ENCODE measurements around the gene MEN1.

The MEN1 gene

DNA sequence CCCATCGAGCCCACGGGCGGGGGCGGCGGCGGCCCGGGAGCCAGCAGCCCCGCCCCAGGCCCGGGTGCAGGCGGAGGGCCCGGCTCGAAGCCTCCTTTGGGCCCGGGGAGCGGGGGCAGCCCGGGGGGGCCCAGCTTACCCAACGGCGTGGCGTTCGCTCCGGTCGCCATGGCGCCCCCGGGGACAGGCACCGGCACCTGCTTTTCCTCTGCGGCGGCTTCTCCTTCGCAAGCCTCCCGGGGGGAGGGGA lies 32.2 kb downstream of the MEN1 start:
- no peak for DNase-seq

DNA sequence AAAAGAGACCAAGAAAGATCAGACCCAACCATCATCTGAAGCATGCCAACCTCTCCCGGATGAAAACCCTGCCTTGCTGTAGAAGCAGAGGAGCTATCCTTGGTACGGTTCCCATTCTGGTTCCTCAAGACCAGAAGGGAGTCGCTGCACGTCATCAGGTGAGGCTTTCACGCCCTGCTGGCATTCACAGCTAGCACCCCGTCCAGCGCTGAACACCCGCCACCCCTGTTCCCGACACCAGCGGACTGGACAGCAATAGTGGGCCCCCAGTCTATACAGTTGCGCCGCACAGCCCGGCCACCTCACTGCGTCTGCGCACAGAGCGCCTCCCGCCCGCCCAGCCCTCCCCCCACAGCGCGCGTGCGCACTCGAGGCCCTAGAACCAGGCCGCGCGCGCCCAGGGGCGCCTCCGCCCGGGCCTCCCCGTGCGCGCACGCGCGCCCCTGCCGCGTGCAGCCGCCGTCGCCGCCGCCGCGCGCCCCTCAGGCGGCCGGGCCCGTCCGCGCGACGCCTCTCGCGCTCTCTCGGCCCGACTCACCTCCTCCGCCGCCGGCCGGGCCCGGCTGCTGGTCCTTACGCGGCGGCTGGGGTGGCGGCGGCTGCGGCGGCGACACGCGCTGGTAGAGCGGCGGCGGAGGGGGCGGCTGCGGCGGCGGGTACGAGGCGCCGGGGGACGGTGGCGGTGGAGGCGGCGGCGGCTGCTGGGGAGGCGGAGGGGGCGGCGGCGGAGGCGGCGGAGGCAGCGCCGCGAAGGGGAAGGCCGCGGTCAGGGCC lies 32.7 kb downstream of the MEN1 start:
- peak; percentile 94 for DNase-seq

DNA sequence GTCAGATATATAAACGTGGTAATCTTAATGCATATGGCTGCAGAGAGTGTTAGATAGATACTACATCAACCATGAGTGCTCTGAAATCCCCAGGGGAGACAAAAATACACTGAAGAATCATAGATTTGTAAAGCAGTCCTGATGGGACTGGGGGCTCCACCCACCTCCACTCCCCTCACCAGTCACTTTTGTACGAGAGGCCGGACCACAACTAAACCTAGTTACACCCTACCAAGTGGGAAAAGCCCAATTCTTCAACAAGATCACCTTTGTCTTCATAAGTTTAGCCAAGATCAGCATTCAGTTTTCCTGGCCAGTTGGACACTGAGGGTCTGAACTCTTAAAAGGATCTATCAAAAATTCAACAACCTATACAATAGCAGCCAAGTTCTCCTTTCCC lies 33.5 kb downstream of the MEN1 start:
- no peak for DNase-seq

DNA sequence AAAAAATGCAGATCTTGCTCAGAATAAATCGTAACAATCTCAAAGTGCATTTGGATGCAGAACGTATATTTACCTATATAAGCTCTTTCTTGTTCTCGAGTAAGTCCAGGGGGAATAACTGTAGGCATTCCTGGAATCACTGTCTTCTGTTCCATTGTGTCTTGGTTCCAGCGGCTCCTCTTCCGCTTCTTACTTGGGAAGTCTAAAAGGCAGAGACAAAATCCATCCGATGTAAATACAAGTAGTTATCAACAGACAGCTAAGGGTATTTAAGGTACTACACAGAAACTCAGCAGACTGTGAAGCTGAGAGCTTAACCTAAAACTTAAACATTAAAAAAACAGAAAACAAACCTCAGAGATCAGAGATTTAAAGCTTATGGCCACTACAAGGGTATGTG lies 33.9 kb downstream of the MEN1 start:
- DNase-seq: no peak

DNA sequence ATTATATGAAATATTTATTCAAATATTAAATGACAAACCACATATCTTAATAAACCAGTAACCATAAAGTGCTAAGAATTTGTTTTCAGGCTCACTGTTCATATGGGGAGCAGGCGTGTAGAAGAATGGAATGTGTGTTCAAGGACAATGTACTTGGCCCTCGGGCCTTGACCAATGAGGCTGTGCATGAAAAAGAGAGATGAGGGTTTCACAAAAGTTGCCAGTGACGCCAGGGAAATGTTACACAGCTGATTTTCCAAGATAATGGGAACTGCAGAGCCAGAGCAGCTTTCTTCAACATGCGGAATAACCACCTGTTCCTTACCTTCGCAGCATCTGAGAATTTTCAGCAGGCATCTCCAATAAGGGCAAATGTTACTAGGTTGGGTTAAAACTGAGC lies 36.2 kb downstream of the MEN1 start:
- no peak for DNase-seq

DNA sequence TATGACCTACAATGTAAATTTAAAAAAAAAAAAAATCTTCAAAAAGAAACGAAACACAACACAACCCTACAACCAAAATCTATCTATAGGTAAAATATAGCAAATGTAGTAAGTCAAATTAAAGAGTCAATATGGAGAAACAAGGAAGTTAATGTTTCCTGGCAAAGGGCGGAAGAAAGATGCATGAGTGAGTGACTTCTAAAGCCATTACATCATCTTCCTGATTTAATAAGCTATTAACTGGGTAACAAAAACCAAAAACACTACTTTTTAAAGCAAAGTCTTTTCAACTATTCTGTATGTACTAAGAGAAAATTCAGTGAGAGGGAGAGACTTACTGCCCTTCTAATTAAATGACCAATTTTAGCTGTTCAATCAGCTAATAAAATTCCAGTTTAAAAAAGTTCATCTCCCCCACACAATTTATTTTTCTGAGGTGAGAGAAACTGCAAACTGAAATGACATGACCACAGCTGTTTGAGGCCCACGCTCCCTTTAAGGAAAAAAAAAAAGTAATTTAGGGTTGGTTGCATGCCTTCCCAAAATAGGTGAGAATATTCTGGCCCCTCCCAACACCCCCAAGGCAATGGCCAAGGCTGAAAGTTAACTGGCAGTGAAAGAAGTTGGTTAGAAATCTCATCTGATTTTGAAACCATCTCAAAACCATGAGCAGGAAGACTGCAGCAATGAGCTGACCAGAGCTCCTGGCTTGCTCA lies 37.9 kb downstream of the MEN1 start:
- no peak for DNase-seq

DNA sequence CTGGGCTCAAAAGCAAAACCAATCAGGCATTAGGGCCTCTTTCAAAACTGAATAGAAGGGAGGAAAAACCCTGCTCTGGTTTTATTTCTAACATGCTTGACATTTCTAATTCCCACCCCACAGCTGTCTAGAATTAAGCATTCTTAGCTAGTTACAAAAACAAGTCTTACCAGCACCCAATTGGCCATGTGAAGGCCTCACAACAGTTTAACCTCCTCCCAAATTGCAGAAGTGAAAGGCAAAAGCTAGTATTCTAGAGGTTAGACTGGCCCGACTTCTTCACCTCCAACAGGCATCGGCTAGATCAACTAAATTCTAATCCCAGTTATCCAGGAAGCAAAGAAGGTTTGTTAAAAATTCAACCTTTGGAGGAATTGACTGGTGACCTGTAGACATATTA lies 38.5 kb downstream of the MEN1 start:
- DNase-seq: no peak

DNA sequence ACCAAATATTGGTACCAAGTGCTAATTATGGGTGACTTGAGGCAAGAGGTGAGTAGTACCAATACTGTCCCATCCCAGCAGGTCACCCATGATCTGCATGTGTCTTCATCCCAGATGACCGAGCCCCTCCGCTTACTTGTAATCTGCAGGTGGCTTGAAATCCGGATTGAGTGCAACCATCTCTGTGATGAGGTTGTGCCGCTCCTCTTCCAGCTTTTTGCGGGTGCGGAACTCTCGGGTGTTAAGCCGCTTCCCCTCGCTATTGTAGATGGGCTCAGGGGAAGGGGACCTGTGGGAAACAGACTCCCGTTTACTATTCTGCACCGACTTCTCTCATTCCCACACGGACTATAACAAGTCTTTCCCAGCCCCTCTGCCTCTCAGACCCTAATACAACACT lies 40.2 kb downstream of the MEN1 start:
- DNase-seq: no peak

DNA sequence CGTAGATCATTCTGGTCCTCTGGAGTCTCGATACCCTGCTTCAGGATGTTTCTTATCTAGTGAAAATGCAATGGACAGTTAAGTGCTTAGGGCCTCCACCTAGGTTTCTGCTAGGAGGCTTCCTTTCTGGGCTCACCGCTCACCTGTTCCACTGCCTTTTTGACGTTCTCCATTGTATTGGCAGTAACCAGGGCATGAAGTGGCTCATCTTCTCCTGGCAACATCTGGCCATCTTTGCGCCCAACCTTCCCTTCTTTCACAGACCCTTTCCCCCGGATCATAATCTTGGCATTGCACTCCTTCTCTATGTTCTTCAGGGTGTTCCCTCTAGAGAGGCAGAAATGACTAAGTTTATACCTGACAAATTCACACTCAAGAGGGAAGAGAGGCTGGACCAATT lies 41.1 kb downstream of the MEN1 start:
- no peak for DNase-seq

DNA sequence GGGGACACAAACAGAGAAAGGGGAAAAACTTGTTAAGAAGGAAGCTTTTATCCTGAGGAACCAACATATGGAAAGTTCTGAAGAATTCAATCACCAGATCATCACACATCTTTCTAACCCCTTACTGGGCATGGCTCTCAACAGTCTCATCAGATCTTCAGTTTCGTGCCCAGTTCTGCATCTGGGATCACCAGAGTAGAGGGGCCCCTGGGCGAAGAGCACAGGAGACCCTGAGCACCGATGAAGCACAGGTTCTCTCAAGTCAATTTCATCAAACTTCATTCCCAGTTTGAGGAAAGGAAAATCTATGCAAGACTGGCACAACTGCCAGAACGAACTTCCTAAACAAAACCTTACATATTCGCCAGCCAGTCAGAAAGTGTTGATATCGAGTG lies 42.1 kb downstream of the MEN1 start:
- DNase-seq: no peak

DNA sequence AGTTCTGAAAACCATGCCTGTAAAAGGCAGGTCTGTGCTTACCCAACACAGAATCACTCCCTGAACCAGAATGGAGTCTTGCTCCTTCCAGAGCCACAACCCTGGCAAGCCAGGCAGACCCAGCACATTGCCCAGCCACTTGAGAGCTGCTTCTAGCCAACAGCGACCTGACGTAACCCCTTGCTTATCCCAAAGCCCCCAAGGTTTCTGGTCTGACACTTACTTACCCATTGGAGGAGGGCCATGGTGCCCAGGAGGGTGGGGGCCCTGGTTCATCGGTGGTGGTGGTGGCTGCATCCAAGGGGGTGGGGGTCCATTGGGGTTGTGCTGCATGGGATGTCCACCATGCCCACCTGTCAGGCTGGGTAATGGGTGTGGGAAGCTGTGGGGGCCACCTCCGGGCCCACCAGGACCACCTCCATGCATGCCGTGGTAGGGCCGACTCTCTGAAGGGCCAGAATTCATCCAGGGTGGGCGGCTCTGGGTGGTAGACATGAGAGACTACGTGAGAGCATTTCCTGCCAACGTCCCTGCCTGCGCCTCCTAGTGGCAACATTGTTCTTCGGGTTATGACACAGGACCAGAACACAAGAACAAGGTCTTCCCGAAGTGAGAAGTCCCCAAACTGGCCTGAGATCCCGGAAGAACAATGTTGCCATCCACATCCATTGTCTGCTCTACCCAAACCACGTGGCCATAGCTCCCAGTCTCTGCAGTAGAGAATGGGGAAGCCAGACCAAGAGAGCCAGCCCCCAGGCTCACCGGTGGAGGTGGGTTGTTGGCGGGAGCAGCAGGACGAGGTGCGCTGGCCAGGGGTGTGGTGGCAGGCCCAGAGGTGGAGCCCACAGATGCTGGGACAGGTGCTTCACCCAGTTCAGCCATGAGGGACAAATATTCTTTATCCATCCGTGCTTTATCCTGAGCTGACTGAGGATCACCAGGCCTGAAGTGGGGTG lies 42.7 kb downstream of the MEN1 start:
- DNase-seq: peak; percentile 90

DNA sequence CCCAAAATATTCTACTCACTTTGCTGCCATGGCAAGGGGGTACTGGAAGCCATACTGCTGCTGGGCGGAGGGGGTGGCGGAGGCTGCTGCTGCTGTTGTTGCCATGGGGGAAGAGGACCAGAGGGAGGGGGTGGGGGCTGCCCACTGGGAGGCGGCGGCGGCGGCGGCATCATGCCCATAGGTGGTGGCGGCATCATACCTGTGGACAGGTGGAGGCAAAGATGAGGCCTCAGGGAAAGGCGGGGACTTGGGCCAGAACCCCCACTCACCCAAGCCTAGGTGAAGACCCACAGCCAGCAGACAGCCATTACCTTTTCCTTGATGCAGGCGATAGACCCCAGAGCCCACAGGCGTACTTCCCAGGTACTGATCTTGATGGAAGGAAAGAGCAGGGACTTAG lies 43.5 kb downstream of the MEN1 start:
- DNase-seq: no peak

DNA sequence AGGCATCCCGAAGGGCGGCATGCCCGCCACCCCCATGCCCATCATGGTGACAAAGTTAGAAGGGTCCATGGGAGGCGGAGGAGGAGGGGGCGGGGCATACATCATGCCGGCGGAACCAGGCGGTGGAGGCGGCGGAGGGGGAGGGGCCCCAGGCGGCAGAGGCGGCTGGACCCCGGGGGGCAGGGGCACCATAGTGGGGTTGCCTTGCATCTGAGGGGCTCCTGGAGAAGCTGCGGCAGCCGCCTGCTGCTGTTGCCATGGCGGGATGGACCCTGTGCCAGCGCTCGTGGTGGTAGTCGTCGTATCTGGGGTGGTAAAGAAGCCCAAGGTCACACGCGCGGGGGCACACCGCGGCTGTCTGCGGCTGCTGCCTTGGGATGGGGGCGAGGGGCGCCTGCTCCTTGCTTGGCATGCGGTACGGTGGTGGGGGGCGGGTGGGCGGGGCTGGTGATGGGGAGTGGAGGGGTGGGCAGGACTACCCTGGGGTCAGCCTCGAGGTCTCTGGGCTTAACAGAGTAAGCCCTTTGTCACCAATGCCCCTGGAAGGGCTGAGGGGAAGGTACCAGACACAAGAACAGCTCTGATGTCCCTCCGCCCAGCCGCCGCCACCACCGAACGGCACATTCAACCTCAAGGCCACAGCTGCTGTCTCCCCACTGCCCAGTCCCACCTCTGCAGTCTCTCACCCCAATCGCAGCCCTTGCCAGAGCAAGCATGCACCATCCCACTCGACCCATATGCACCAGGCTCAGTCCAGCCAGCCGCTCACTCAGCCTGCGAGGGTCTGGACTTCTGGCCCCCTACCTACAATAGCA lies 44.3 kb downstream of the MEN1 start:
- DNase-seq: no peak

DNA sequence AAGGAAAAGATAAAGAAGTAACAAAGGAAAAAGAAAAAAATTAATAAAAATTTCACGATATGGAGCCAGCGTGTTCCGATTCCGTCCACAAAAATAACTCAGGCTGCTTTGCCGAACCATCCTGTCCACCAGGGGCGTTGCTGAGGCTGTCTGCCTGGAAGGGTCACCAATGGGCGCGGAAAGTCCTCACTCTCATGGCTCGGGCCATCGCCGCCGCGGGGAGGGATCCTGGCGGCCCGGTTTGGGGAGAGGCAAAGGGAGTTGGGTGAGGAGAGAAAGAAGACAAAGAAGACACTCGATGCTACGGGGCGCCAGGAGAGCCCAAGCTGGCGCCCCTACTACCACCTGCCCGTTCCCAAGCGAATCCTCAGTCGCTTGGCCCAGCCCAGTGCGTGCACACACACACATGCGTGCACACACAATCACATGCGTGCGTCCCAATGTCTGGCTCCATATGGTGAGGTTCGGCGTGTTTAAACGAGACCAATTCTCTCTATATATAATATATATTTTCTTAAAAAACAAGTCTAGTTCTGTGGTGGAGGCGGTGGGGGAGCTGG lies 45.0 kb downstream of the MEN1 start:
- peak; percentile 27 for DNase-seq

DNA sequence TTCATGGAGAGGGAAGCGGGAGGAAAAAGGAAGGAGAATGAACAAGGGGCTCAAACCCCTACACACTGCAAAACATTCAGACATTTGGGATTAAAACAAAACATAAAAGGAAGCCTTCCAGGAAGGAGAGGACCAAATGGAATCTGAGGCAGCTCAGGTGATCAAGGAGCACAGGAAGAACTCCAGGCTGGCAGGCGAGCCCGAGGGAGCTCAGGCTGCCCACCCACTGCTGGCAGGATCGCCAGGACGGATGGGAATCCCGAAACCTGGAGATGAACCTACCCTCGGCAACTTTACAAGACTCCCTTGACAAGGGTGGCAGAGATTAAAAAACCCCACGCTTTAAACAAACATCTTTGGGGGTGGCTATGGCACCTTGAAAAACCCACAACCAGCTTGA lies 45.6 kb downstream of the MEN1 start:
- no peak for DNase-seq

DNA sequence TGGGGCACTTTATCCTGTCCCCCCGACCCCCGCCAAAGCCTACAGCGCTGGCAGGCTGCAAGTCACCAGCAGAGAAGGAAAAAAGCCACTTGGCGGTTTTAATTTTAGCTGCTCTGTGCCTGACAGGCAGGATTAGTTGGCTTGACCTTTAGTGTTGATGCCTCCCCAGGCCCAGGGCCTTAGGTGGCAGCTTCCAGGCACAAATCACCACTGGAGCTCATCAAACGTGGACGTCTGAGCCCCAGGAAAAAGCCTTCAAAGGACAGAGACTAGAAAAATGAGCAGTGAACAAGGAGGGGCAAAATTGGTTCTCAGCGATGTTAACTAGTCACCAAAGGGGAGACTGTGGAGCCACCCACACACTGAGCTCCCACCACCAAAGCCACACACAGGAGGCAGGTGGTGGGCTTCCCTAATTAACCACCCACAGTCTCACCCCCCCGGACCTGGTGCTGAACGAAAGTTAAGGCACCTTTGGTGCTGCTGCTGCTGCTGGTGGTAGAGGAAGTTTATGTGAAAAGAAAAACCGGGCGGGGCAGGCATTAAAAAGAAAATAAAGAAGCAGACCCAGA lies 46.2 kb downstream of the MEN1 start:
- DNase-seq: peak; percentile 28

DNA sequence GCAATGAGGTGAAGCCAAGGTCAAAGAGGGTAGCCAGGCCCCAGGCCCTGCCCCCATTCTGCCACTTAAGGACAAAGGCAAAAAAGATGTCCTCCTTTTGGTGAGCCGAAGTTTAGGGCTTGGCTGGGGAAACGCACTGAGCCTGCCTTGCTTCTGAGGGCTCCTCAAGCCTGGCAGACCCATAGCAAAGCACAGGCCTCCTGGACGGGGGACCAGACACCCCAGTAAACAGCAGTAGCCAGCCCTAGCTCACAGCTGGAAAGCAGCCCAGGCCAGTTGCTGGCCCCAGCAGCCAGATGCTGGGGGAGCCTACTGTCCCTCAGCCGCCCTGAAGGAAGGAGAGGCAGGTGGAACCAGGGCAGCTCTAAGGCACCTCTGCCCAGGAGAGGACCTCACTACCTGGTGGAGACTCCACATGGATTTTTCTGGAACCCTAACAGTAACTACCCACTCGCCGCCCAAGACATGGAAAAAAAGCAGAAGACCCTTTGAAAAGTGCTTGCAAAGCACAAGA lies 46.8 kb downstream of the MEN1 start:
- DNase-seq: no peak

DNA sequence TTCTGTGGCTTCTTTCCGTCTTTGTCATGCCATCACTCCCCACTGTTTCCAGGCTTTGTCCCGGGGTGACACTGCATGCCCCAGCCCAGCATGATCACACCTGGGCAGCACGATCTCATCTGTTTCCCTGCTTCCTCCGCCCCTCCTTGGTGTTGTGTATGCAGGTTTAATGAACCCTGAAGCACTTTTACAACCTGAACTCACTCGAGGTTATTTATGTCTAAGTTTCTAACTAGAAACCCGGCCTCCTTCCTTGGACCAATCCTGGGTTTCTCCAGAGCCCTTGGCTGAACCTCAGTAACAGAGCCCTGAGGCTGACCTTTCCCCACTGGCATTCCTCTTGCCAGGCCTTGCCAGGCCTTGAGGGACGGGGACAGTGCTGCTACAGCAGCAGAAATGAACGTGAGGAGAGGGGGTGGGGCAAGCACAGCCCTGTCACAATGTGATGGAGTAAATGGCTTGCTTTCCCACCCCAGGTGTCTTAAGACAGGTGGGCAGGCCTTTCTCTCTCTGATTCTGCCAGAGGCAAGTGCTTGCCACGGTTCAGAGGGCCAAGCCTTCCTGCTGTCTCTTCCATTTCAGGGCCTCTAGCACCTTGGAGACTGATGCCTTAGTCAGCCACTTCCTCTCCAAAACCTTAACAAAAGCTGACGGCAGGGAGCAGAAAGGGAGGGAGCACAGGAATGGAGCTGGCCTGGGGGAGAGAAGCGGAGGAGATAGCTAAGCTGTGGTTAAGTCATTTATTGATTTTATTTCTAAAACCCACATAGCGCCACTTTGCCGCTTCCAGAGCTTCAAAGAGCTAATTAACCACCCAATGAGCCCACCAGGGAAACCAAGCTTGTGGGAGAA lies 47.5 kb downstream of the MEN1 start:
- DNase-seq: peak; percentile 77

DNA sequence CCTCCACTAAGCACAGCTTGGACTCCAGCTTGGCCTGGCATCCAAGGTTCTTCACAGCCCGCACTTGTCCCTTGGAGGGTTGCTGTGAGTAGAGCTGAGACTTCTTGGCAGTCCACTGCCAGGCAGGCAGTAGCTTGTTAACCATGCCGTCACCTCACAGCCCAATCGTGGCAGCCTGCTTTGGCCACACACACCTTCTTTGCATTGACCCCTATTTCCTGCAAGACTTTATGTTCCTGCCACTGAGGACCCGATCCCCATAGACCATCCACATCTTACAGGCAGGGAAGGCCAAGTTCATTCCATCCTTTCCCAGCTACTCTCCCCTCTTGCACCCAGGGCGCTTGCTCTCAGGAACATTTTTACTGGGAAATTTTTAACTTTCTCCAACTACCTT lies 48.1 kb downstream of the MEN1 start:
- DNase-seq: peak; percentile 28

DNA sequence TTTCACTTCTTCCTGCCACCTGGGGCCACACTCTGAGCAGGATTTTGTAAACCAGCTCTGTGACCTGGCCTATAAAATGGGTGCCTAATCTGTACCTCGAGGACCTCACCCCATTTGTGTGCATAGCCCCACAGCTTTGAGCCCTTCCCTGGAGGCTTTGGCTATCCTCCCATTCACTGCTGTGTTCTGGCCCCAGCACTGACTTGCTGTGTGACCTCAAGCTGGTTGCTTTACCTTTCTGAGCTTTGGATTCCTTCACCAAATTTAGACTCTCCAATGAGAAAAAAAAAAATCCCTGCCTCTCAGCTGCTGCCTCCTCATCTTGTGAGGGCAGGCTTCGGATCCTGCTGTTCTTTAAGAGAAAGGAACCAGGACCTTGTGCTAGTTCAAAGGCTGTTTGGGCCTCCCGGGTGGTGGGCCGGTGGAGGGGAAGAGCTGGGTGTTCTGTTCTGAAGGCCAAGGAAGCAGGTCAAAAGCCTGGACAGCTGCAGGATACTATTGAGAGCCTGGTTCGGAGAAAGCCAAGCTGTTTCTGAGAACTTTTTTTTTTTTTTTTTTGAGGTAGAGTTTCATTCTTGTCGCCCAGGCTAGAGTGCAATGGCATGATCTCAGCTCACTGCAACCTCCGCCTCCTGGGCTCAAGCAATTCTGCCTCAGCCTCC lies 49.5 kb downstream of the MEN1 start:
- no peak for DNase-seq

Measured in eye (tissue), 1 donor.